22Rv1 (cell line): Measurements from ENCODE around the gene CLEC2L.

Experiments
- H3K27ac ChIP-seq: fragments of 450-650 bp; 2 replicates; pipeline ENCODE4 v1.5.1; 2017
- ZFX ChIP-seq: fragments of 450-650 bp; IDR thresholded peaks from 2 replicates; pipeline ENCODE4 v1.6.1; 2017; ENCODE audit warnings: antibody characterized with exemption, borderline replicate concordance
- TF ChIP-seq, protein P1 (sequence below): fragments of 450-650 bp; IDR thresholded peaks from 2 replicates; pipeline ENCODE4 v1.5.1; 2017; ENCODE audit warnings: mild to moderate bottlenecking

Gene CLEC2L

DNA sequence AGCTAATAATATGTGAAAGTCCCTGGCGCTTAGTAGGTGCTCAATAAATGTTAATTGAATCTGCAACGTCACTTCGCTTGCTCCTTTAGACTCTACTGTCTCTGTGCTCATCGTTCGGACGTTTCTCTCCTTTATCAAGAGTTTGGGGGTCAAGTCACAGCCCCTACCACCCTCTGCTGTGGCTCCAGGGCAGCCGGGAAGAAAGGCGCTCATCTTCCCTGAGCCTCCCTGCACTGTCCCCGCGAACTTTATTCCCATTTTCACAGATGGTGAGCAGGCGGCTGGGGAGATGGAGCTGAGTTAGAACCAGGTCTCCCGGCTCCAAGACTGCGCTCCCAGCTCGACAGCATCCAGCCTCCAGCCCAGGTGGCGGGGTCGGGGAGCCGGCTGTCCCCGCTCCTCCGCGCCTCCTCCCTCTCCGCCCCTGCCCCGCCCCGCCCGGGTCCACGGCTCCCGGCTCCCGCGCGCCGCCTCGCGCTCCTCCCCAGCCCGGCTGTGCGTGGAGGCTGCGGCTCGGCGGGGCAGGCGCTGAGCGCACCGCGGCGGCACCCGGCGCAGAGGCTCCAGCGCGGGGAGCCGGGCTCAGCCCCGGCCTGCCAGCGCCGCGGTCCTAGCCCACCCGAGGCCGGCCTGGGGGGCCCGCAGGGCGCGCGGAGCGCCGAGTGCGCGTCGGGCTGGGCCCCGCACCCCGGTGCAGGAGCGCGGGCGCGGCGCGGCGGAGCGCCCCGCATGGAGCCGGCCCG is at the start of gene CLEC2L:
CLEC2L (plus strand) TSS at position 487 of the 743 bp plus-strand sequence; CDS start at position 730, 243 bp downstream.
- TF ChIP-seq, protein P1, sequence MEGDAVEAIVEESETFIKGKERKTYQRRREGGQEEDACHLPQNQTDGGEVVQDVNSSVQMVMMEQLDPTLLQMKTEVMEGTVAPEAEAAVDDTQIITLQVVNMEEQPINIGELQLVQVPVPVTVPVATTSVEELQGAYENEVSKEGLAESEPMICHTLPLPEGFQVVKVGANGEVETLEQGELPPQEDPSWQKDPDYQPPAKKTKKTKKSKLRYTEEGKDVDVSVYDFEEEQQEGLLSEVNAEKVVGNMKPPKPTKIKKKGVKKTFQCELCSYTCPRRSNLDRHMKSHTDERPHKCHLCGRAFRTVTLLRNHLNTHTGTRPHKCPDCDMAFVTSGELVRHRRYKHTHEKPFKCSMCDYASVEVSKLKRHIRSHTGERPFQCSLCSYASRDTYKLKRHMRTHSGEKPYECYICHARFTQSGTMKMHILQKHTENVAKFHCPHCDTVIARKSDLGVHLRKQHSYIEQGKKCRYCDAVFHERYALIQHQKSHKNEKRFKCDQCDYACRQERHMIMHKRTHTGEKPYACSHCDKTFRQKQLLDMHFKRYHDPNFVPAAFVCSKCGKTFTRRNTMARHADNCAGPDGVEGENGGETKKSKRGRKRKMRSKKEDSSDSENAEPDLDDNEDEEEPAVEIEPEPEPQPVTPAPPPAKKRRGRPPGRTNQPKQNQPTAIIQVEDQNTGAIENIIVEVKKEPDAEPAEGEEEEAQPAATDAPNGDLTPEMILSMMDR = no peak; the same call in 1 of the 2 replicates
- TF ChIP-seq ZFX = no peak

DNA sequence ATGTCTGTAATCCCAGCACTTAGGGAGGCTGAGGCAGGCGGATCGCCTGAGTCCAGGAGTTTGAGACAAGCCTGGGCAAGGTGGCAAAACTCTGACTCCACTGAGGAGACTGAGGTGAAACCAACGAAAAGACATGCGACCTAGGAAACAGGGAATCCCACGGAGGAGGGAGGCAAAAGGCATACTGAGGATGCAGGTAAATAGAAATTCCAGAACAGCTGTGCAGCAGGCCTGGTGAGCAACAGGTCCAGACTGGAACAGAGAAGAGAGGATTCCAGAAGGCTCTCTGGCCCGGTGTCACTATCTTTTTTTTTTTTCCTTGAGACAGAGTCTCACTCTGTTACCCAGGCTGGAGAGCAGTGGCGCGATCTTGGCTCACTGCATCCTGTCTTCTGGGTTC is 47.3 kb upstream of the CLEC2L start:
- H3K27ac ChIP-seq = no peak overlapping the region
- no peak for TF ChIP-seq ZFX
- TF ChIP-seq, protein P1 = no peak

More for the DNA sequence above, at the start of gene CLEC2L:
- no peak within 1 kb of the TSS for H3K27ac ChIP-seq

DNA sequence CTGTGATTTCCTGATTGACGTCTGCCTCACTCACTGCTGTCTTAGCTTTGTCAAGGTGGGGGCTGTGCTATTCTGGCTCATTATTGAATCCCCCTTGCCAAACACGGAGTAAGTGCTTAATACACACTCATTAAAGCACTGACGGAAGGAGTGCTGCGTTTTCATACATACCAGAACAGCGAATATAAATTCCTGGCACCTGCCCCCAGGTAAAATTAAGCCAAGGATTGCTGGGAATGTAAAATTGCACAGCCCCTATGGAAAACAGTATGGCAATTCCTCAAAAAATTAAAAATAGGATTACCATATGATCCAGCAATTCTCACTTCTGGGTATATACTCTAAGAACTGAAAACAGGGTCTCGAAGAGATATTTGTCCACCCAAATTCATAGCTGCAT is 46.6 kb upstream of the CLEC2L start:
- H3K27ac ChIP-seq = no peak overlapping the region
- TF ChIP-seq, protein P1 = no peak
- TF ChIP-seq ZFX = no peak

DNA sequence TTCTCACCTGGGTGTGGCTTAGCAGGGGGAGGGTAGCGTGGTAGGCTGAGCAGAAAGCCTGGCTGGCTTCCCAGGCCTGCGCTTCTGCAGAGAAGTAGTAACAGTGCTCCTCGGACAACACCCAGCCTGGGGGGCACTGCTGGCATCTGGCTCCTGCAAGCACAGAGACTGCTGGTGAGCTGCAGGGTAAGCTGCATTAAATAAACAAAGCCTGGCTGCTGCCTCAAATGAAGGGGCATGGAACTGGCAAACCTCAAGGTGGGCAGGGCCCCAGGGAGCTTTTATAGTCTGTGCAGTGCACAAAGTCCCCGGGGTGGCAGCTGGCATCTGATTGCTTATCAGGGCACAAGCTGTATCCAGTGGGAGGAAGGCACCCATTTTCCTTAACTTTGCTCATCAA is 43.9 kb upstream of the CLEC2L start:
- TF ChIP-seq ZFX = no peak
- TF ChIP-seq, protein P1 = no peak
- no peak overlapping the region for H3K27ac ChIP-seq

DNA sequence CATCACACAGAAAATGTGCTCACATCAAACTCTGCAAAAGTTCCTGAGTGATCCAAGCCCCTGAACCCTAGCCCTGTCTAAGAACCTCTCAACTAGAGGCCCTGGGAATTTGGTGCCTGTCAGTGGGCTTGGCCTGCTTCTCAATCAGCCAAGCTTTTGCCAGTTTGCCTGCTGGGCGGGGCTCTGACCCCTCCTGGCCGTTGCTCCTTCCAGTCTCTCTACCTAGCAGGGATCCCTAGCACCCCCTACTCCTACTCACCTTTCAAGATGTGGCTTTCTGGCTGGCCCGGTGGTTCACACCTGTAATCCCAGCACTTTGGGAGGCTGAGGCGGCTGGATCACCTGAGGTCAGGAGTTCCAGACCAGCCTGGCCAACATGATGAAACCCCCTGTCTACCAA is 42.1 kb upstream of the CLEC2L start:
- H3K27ac ChIP-seq = no peak overlapping the region
- TF ChIP-seq, protein P1 = no peak
- no peak for TF ChIP-seq ZFX

DNA sequence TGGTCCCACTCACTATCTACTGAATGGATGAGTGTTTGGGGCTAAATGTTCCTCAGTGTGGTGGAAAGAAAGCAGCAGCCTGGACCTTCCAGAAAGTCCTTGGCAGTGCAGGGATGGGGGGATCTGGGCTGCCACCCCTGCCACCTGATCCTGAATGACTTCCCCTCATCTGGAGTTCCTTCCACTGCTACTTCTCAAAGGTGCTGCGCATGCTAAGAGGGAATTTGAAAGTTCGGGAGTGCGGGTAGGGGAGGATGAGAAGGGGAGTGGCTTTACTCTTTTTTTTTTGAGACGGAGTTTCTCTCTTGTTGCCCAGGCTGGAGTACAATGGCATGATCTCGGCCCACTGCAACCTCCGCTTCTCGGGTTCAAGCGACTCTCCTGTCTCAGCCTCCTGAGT is 41.4 kb upstream of the CLEC2L start:
- no peak for TF ChIP-seq ZFX
- TF ChIP-seq, protein P1 = no peak
- no peak overlapping the region for H3K27ac ChIP-seq

DNA sequence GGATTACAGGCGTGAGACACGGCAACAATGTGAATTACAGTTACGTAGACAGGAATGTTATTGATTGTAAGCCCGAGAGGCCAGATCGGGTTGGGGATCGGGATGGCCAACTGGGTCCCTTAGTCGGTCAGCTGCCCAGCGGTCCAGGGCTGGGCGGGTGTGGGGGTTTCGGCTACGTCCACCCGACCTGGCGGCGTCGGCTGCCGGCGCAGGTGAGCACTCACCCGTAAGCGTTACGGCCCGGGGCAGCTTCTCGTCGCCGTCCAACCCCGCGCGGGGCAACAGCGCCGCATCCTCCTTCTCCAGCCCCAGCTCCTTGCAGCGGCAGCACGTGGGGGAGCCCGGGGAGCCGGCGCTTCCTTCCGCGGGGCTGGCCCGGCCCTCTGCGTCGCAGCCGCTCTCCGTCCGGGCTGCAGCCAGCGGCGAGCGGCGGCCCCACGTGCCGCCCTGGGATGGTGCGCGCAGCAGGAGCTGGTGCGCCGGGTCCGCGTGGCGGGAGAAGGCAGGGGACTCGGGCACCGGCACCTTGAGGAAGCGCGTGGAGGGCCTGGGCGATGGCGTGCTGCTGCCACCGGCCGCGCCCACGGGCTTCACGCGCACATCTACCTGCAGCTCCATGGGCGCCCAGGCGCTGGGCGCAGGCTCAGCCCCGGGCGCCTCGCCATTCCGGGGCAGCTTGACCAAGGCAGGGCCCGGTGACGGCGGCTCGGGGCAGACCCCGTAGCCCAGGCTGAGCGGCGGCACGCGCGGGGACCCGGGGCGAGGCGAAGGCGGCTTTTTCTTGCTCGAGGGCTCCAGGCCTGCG is 40.6 kb upstream of the CLEC2L start:
- H3K27ac ChIP-seq = no peak overlapping the region
- TF ChIP-seq ZFX = no peak
- TF ChIP-seq, protein P1 = no peak
